HG03432 (cell line): ENCODE data around the gene SLC28A2.
A peak's percentile ranks its signal among the peaks of the same experiment; 100 is the strongest.
"Not testable (repeated sequence)": the region's sequence is repeated elsewhere in the genome, so short reads cannot be mapped to it uniquely, and the experiment has no call there.

Source experiments
- ATAC-seq: cut with Tn5 transposase; IDR thresholded peaks from one replicate; pipeline ENCODE4 v1.9.1; 2021; ENCODE audit warnings: mild to moderate bottlenecking, moderate library complexity; ENCODE audit not compliant: unreplicated experiment

Gene SLC28A2

DNA sequence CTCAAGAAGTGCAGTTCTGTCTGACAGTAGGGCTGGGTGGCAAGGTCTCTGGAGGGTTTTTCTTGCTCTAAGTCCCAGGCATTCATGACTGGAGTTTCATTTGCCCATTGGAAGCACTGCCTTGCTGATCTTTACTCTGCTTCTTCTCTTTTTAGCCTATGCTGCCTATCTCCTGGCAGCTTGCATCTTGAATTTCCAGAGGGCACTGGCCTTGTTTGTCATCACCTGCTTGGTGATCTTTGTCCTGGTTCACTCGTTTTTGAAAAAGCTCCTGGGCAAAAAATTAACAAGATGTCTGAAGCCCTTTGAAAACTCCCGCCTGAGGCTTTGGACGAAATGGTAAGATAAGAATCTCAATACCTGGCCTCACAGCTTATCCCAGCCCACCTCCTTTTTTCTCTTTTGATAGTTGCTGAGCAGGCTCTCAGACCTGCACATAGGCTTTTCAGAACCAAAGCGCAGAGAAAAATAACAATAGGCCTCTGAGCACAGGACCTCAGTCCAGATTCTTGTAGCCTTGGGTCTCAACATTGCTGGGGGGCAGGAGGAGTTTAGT, 10.9 kb downstream of the SLC28A2 start:
- ATAC-seq, result no peak

DNA sequence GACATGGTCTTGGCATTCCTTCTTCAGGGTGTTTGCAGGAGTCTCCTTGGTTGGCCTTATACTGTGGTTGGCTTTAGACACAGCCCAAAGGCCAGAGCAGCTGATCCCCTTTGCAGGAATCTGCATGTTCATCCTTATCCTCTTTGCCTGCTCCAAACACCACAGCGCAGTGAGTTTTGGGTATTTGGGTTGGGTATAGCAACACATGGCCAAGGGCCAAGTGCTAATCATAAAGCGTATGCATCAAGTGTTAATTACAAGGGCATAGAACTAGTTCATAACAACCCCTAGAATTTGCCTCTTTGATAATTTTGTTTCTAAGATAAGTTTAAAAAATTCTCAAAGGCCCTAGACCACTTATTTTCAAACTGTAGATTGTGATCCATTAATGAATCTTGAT, 11.8 kb downstream of the SLC28A2 start:
- ATAC-seq, result no peak

DNA sequence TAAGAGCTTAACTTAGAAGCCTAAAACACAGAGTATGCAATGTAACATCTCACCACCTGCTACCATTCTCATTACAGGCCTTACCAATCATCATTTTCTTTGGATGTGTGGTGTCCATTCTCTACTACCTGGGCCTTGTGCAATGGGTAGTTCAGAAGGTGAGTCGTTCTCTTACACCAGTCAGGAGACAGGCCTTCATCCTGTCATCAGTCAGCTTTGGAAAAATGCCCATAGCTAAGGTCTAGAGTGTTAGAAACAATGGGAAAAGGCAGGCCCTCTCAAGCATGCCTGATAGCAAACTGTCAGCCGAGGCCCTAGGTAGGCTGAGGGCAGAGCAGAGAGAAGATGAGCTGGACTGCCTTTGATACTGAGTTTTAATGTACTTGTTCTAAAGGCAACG, 13.5 kb downstream of the SLC28A2 start:
- no peak for ATAC-seq

DNA sequence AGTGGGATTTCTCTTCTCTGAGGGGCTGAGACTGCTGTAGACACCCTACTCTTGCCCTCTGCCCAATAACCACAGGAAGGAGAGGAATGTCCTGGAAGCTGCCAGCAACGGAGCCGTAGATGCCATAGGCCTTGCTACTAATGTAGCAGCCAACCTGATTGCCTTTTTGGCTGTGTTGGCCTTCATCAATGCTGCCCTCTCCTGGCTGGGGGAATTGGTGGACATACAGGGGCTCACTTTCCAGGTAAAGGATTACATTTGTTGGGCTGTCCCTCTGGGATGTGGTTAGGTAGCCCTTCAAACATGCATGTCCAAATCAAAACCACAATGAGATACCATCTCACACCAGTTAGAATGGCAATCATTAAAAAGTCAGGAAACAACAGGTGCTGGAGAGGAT, 16.1 kb downstream of the SLC28A2 start:
- ATAC-seq, result no peak

DNA sequence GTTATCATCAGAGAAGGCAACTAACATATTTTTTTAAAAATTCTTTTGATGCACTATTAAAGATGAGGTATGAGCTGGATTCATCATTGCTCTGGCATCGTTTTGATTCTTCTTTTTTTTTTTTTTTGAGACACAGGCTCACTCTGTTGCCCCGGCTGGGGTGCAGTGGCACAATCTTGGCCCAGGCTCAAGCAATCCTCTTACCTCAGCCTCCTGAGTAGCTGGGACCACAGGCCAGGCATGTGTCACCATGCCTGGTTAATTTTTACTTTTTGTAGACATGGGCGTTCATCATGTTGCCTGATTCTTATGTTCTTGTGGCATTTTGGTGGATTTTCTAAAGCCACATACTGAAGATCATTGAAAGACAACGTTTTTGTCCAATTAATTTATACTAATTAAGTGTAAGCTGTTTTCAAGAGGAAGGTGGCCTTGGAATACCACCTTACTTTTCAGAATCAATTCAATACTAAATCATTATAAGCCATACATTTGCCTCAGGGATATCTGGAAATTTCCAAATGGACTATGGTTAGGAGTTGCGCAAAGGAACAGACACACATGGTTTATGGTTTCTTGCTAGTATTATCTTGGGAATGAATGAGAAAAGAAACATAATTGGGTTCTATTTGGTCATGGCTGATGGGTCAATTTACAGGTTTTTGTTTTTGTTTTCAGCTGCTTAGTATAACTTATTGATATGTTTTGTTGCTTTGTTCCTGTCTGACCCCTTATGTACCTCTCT, 22.8 kb downstream of the SLC28A2 start:
- ATAC-seq, result no peak

DNA sequence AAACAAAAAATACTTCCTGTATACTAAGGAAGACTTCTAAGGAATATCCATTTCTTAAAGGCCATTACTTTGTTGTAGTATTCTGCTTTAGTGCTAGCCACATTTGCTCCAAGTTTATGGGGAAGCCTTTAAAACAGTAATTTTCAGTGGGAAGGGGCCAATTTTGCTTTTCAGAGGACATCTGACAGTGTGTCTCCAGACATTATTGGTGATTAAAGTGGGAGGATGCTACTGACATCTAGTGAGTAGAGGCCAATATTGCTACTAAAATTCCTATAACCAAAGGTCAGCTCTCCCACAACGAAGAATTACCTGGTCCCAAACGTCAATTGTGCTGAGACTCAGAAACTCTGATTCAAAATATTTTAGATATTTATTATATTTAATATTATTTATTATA, 24.8 kb downstream of the SLC28A2 start:
- ATAC-seq, result no peak

DNA sequence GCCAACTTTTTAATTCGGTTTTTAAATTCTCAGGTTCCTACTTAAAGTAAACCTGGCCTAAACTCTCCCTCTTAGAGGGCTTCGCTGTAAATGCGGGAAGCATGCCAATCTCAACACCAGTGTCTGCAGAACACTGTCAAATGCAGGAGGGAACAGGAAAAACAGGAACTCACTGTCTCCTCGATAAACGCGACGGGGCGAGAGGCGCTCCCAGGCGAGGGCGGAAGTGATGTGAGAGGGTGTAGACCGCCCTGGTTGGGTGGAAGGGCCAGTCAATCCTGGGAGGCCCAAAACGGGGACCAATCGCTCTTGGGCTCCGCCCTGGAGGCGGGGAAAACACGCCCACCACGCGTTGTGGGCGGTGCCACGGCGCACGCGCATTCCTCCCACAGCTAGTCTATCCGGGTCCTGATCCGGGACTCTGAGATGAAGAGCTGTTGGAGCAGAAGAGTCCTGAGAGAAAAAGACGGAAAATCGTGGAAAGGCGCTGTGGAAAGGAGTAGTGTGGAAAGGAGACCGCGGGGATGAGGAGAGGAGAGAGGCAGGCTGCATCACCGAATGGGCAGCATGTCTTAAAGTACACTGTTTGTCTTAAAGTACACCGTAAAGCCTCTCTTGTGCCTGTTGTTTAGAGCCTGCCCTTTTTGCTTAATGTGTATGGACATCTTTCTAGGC, 27.1 kb downstream of the SLC28A2 start:
- peak; percentile 100 for ATAC-seq

DNA sequence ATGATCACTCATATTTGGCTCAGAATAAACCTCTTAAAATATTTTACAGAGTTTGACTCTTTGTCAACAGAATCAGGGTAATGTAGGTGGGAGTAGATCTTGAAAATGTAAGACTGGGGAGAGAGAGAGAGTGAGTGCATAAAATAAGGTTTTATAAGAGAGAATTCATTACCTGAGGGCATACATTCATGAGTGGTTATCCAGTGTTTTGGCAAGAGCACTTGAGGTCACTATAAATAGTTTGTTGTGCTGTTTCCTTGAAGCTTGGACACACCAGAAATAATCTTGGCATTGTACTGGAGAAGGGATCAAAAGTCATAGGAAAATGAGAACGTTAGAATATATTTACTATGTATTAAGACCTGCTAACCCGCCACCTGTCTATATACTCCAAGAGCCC, 33.4 kb downstream of the SLC28A2 start:
- ATAC-seq, result no peak

DNA sequence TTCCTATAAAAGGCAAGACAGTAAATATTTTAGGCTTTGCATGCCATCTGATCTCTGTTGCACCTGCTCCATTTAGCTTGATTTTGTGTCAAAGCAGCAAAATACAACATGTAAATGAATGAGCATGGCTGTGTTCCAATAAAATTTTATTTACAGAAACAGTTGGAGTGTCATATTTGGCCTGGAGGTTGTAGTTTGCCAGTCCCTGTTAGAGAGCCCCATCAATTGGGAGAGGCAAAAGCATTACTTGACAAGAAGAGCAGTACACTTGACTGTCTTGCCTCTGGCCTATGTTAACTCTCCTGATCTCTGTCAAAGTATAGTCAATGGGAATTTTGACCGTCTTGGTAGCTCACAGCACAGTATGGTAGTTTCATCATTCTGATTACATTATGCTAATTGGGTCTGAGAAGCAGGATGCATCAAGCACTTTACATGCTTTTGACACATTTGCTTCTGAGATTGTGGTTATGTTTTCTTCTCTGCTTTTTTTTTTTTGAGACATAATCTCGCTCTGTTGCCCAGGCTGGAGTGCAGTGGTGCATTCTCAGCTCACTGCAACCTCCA, 35.4 kb downstream of the SLC28A2 start:
- no peak for ATAC-seq

DNA sequence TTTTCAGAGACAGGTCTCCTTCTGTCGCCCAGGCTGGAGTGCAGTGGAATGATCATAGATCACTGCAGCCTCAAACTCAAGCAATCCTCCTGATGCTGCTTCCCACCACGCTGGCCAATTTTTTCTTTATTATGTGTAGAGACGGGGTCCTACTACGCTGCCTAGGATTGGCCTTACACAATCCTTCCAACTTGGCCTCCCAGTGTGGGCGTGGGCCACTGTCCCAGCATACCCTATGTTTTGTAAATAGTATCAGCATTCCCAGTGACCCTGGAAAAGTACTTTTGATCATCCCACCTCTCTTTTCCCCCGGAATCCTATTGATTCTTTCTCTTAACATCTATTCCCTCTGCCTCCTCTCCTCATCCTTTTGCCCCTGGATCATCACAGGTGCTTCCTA, 36.9 kb downstream of the SLC28A2 start:
- ATAC-seq, result no peak

DNA sequence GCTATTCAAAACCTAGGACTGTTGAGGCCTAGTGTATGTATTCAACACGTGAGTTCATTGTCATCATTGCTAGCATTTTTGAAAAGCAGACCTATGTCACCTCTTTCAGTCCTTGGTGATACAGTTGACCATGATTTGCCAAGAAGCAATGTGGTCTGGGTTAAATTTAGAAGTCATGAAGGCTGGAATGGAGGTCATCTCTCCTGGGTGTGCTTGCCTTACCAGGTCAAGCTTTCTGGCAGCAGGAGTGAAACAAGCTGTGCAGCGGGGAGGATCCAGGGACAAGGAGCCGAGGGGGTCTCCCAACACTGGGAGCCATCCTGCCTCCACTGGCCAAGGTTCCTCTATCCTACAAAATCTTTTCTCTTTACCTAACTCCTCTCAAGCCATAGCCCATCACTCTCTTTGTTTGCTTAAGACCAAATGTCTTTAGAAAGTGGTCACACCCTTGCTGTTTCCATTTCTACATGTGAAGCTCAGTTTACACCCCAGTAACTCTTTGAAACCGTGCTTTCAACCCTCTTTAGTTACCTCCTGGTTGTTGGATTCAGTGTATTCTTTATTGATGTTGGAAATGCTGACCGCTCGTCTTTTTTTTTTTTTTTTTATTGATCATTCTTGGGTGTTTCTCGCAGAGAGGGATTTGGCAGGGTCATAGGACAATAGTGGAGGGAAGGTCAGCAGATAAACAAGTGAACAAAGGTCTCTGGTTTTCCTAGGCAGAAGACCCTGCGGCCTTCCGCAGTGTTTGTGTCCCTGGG, 40.0 kb downstream of the SLC28A2 start:
- ATAC-seq, result no peak

DNA sequence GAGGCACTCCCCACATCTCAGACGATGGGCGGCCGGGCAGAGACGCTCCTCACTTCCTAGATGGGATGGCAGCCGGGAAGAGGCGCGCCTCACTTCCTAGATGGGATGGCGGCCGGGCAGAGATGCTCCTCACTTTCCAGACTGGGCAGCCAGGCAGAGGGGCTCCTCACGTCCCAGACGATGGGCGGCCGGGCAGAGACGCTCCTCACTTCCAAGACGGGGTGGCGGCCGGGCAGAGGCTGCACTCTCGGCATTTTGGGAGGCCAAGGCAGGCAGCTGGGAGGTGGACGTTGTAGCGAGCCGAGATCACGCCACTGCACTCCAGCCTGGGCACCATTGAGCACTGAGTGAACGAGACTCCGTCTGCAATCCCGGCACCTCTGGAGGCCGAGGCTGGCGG, 41.3 kb downstream of the SLC28A2 start:
- not testable (repeated sequence) for ATAC-seq

DNA sequence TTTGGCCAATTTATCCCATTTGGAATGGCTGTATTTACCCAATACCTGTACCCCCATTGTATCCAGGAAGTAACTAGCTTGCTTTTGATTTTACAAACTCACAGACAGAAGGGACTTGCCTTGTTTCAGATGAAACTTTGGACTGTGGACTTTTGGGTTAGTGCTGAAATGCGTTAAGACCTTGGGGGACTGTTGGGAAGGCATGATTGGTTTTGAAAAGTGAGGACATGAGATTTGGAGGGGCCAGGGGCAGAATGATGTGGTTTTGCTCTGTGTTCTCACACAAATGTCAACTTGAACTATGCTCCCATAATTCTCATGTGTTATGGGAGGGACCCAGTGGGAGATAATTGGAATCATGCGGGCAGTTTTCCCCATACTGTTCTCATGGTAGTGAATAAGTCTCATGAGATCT, 46.9 kb downstream of the SLC28A2 start:
- ATAC-seq, result not testable (repeated sequence)

DNA sequence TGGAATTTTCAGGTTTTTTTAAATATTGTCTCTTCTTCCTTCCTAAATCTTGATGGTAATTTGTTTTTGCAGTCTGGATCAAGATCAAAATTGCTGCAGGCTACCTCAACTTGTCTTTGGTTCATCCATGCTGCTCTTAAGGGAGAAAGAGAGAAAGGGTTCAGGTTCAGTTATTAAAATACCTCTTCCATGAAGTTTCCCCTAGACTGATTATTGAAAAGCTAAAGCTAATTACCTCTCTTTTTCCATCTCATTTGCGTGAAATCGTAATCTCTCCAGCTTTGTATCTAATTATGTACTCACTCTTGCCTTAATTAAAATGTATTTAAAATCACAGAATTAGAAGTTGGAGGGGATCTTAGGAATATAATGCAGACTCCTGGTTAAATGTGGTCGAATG, 52.7 kb downstream of the SLC28A2 start:
- ATAC-seq, result no peak

DNA sequence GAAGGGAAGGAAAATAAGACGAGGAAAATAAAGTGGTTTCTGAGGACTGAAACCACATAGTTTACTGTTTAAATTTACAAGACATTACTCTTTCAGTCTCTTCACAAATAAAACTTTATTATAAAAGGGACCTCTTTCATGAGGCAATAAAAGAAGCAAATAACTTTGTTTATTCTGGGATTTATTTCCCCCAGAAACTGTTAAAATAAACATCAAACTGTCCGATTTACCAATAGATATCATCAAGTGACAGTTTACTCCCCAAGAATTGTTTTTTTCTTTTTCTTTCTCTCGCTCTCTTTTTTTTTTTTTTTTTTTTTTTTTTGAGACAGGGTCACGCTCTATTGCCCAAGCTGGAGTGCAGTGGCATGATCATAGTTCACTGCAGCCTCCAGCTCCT, 54.1 kb downstream of the SLC28A2 start:
- no peak for ATAC-seq

DNA sequence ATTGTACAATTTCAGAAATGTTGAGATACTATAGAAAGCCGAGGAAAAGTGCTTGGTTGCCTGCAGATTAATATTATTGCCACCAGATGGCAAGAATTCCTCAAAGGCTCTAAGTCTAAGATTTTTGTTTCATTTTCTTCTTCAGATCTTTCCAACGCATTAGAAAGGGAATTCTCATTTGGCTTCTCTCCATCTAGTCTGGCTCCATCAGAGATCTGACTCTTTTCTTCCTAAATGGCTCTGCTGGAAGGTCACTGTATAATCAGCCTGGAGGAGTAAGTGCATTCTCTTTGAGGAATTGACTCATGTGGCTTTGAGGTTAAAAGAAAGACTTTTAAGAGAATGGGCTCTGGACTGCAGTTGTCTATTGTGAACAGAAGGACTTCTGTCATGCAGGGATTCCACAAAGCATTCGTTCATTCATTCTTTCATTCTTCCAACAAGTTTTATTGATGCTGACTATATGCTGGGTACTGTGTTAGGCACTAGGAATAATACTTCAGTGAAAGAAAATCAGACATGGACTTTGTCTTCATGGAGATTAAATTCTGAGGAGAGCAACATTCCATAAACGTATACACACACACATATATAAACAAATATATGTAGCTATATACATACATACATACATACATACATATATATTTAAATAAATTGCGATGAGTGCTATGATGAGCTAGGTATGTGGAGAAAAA, 55.3 kb downstream of the SLC28A2 start:
- ATAC-seq, result no peak

DNA sequence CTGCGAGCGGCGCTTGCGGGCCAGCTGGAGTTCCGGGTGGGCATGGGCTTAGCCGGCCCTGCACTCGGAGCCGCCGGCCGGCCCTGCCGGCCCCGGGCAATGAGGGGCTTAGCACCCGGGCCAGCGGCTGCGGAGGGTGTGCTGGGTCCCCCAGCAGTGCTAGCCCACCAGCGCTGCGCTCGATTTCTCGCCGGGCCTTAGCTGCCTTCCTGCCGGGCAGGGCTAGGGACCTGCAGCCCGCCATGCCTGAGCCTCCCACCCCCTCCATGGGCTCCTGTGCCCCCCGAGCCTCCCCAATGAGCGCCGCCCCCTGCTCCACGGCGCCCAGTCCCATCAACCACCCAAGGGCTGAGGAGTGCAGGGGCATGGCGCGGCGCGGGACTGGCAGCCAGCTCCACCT, 62.1 kb downstream of the SLC28A2 start:
- not testable (repeated sequence) for ATAC-seq

DNA sequence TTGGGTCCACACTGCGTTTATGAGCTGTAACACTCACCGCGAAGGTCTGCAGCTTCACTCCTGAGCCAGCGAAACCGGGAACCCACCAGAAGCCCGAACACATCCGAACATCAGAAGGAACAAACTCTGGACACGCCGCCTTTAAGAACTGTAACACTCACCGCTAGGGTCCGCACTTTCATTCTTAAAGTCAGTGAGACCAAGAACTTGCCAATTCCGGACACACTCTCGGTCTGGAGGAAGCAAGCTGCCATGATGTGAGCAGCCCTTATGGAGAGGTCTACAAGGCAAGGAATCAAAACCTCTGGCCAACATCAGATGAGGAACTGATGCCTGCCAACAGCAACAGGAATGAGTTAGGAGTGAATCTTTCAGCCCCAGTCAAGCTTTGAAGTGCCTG, 62.9 kb downstream of the SLC28A2 start:
- ATAC-seq, result no peak

DNA sequence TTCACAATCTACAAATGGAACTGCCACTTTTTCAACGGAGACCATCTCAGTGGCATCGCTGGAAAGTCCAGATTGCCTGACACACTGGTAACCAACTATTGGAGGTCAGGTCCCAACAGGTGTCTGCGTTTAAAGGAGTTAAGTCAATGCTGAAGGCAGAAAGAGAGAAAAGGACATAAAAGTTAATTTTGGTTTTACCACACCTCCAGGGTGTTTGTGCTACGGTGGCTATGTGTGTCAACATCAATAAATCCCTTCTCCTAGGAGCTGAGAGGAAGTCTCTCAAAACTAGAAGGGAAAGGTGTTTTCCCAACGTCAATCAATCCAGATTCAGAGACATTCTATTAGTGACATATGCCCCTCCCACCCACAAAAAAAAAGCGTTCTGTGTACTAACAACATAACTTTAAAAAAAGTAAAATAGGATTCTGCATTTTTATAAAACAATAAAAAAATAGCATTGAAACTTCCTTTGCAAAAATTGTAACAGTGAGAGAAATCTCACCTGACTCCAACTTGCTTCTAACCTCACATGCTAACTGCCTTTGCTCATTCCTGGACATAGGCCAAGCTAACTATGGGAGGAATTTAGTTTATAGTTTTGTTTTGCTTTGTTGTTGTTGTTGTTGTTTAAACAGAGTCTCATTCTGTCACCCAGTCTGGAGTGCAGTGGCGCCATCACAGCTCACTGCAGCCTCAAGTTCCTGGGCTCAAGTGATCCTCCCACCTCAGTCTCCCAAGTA, 67.6 kb downstream of the SLC28A2 start:
- ATAC-seq, result no peak

DNA sequence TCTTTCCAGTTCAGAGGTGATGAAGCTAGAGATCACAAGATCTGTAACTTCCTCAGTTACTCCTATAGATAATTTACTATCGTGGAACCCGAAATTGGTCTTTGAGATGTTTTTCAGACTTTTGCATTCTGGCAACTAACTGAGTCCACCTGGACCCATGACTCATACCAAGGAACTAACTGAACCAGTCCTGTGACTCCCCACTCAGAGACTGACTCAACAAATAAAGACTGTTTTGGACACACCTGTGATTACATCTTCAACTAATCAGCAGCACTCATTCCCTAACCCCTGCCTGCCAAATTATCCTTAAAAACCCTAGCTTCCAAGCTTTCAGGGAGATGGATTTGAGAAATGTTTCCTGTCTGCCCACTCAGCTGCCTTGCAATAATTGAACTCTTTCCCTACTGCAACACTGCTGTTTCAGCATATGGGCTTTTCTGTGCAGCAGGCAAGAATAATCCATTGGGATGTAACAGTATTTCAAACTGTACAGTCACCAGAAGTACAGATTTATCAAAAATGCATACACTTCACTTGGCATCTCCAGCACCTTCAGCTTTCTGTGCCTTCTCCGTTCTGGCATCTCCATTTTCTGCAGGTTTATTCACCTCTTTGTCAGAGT, 68.7 kb downstream of the SLC28A2 start:
- no peak for ATAC-seq
